Measurements from ENCODE around the gene TMA7B.

TMA7B gene

GRCh38 chr22:39959640-39960447 lies at the start of gene TMA7B:
Gene TMA7B, plus strand, starts transcription at chr22:39960397. Its CDS starts 3,978 bp downstream, at chr22:39964375.
- DNase-seq (ENCODE audit: low spot score): peak; percentile 42

- no peak for DNase-seq (ENCODE audit: low spot score)
These were observed 49.2 kb upstream of the TMA7B start for GRCh38 chr22:39910876-39911613.

GRCh38 chr22:39913321-39913720 lies 46.9 kb upstream of the TMA7B start:
- DNase-seq (ENCODE audit: low spot score): no peak

- no peak for DNase-seq (ENCODE audit: low spot score)
These were observed 46.3 kb upstream of the TMA7B start for GRCh38 chr22:39913886-39914285.

GRCh38 chr22:39914584-39914983 lies 45.6 kb upstream of the TMA7B start:
- DNase-seq (ENCODE audit: low spot score): no peak

GRCh38 chr22:39915295-39915726 lies 44.9 kb upstream of the TMA7B start:
- DNase-seq (ENCODE audit: low spot score): no peak

- no peak for DNase-seq (ENCODE audit: low spot score)
These were observed 43.7 kb upstream of the TMA7B start for GRCh38 chr22:39916496-39916895.

- no peak for DNase-seq (ENCODE audit: low spot score)
These were observed 43.0 kb upstream of the TMA7B start for GRCh38 chr22:39917197-39917643.

- peak; percentile 68 for DNase-seq (ENCODE audit: low spot score)
These were observed 42.3 kb upstream of the TMA7B start for GRCh38 chr22:39917776-39918495.

- peak; percentile 90 for DNase-seq (ENCODE audit: low spot score)
These were observed 40.0 kb upstream of the TMA7B start for GRCh38 chr22:39920134-39920743.

GRCh38 chr22:39923696-39924095 lies 36.5 kb upstream of the TMA7B start:
- no peak for DNase-seq (ENCODE audit: low spot score)

GRCh38 chr22:39924286-39924685 lies 35.9 kb upstream of the TMA7B start:
- DNase-seq (ENCODE audit: low spot score): no peak

GRCh38 chr22:39925273-39925672 lies 34.9 kb upstream of the TMA7B start:
- no peak for DNase-seq (ENCODE audit: low spot score)

GRCh38 chr22:39925909-39926679 lies 34.1 kb upstream of the TMA7B start:
- no peak for DNase-seq (ENCODE audit: low spot score)

GRCh38 chr22:39926753-39927152 lies 33.4 kb upstream of the TMA7B start:
- DNase-seq (ENCODE audit: low spot score): no peak

- DNase-seq (ENCODE audit: low spot score): no peak
These were observed 32.7 kb upstream of the TMA7B start for GRCh38 chr22:39927544-39927943.

- no peak for DNase-seq (ENCODE audit: low spot score)
These were observed 31.4 kb upstream of the TMA7B start for GRCh38 chr22:39928536-39929520.

GRCh38 chr22:39931251-39931650 lies 28.9 kb upstream of the TMA7B start:
- DNase-seq (ENCODE audit: low spot score): peak; percentile 43

GRCh38 chr22:39932166-39932565 lies 28.0 kb upstream of the TMA7B start:
- DNase-seq (ENCODE audit: low spot score): no peak

Data from CD4-positive, alpha-beta T cell treated with Interleukin-2 at 100 ng/mL for 4 hours (primary cell).